Subcutaneous preadipocyte (primary cell): ENCODE results near the gene SRSF7. TPM values are rescaled to one million over a fixed set of nuclear protein-coding genes. Genes with fewer than 3 reads are reported as not detected.

Source experiments
- total RNA-seq: library from RNA; depleted of rRNA; stranded (reverse); fragments of >200 nt; gene quantifications from 2 replicates; pipeline ENCODE4 v1.2.3, GENCODE V29; 2012

The SRSF7 gene
- 117 and 128 TPM in 2 replicates for total RNA-seq

DNA sequence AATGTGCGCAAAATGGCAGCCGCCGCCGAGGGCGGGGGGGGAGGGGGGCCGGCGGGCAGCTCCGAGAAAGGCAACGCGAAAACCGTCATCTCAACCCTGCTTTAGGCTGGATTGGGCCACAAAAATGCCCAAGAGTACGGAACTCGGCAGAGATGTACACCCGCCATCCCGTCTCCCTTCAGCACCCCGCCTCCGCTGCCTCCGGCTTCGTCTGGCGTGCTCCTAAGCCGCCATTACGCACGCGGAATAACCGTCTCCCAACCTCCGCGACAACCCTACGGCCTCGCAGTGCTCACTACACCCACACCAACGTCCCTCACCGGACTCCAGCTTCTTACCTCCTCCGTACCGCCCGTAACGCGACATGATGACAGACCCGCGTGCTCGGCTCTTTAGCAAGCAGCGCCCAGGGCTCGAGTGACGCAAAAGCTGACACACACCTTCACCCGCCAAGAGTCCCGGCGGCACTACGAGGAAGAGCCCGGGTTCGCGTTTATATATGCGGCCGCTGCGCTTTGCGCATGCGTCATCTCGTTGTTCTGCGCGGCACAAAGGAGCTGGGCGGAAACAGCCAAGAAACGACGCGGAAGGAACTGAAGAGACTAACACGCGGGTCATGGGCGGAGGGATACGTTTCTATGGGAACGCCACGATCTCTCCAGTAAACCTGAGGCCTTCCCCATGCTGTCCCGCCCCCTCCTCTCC lies at the start of gene SRSF7:
TSS of gene SRSF7 (minus strand) at position 471 of the 705 bp plus-strand sequence. CDS start at position 366, 105 bp downstream.

Other genes with a start within 250 kb of the SRSF7 start
- 28.3 and 37.9 TPM in 2 replicates for gene HNRNPLL, start 148.4 kb downstream of the SRSF7 start, total RNA-seq
- gene GALM, start 85.2 kb downstream of the SRSF7 start, total RNA-seq: 10.9 and 21.7 TPM in 2 replicates
- gene GEMIN6, start 26.8 kb upstream of the SRSF7 start, total RNA-seq: 12.9 and 15.4 TPM in 2 replicates
- gene DHX57, start 124.6 kb upstream of the SRSF7 start, total RNA-seq: 21.3 and 27.0 TPM in 2 replicates
- gene MORN2, start 124.6 kb upstream of the SRSF7 start, total RNA-seq: 10.8 and 16.2 TPM in 2 replicates
- gene ARHGEF33, start 138.5 kb upstream of the SRSF7 start, total RNA-seq: 0.20 and 0.37 TPM in 2 replicates